Measurements from ENCODE around the gene CMIP. TPM values are rescaled to one million over a fixed set of nuclear protein-coding genes. Genes with fewer than 3 reads are reported as not detected.
A peak's percentile ranks its signal among the peaks of the same experiment; 100 is the strongest.

Gene CMIP
- total and polyA plus RNA-seq, 10 of the 15 experiments (the other 5 are each of a cell fraction or from before 2014, with no cell fraction given), result 1.2 to 43.2 (median 4.4) TPM

- Histone ChIP-seq H3K27me3 (replicated peaks in 1 of 2; ENCODE audit: control insufficient read depth in 2 of 2, insufficient read depth in 2 of 2, low read length in 1 of 2) (no peaks in the 10 kb centered on the region), H3K4me2 (ENCODE audit: control insufficient read depth, insufficient read depth) (no peak overlapping the region), H3K4me1 (ENCODE audit: control insufficient read depth, insufficient read depth, low read length) (no peaks in the 10 kb centered on the region), H3K4me3 (no peak overlapping the region), H3K79me2 (ENCODE audit: control insufficient read depth, insufficient read depth, low read length) (no peaks in the 10 kb centered on the region; the same call in 1 of the 2 replicates), H4K20me1 (ENCODE audit: control insufficient read depth, insufficient read depth) (0 out of 2 replicates have a peak, but pooled peaks cover 3% of the 10 kb centered on the region), H3K36me3 (ENCODE audit: control insufficient read depth in 2 of 2, insufficient read depth in 2 of 2, low read length in 1 of 2) (peaks cover 0 to 2% of the 10 kb centered on the region in 2 experiments; a peak in 3 of 4 replicates), H3K9me3 (replicated peaks; ENCODE audit: control insufficient read depth, insufficient read depth, low read length) (no peaks in the 10 kb centered on the region), H3K9ac (ENCODE audit: control insufficient read depth, insufficient read depth, low read length) (no peak overlapping the region), H3K27ac (ENCODE audit: control insufficient read depth, insufficient read depth) (no peak overlapping the region), H2AFZ (ENCODE audit: control insufficient read depth, low read depth, low read length) (no peak overlapping the region)
- DNase-seq (ENCODE audit: low read depth, low spot score) (no peak), FAIRE-seq (no peak), ATAC-seq (no peak)
- in situ Hi-C loops (cut with MboI) (no loop called here), intact Hi-C loops (cut with micrococcal nuclease; ENCODE audit: unreplicated experiment) (no loop called here)
- TF ChIP-seq HDAC6 (IDR thresholded peaks at IDR 0.05; ENCODE audit: unreplicated experiment) (no peak), GATAD2B (conservative IDR thresholded peaks at IDR 0.05; ENCODE audit: low read depth) (no peak)
- WGBS (ENCODE audit: insufficient coverage, insufficient replicate concordance, low lambda C conversion rate, missing lambda C conversion rate), result 86% methylated on average over 12 of the region's 12 CpGs
- no TSS peak for BruUV-seq (replicated peaks)
- ChIA-PET CTCF (no interaction called here), POLR2A (no interaction called here), RAD21 (ENCODE audit: unreplicated experiment) (no interaction called here), SMC1A (ENCODE audit: uncharacterized antibody, unreplicated experiment) (no interaction called here)
Observed at GRCh38 chr16:81587626-81588160, 143.1 kb downstream of the CMIP start.

- intact Hi-C loops (cut with micrococcal nuclease; ENCODE audit: unreplicated experiment) (no loop called here), in situ Hi-C loops (cut with MboI) (no loop called here)
- RAD21 ChIA-PET (ENCODE audit: unreplicated experiment), result interaction anchor here (0.9 kb wide), 1 partner anchor 107 kb away, joined by 4 read pairs; no protein-coding TSS in a partner anchor
- no peak for FAIRE-seq
- POLR2A ChIA-PET, result no interaction called here
- SMC1A ChIA-PET (ENCODE audit: uncharacterized antibody, unreplicated experiment), result no interaction called here
- Histone ChIP-seq H3K27ac (ENCODE audit: control insufficient read depth, insufficient read depth) (no peak overlapping the region), H3K27me3 (replicated peaks in 1 of 2; ENCODE audit: control insufficient read depth in 2 of 2, insufficient read depth in 2 of 2, low read length in 1 of 2) (no peaks in the 10 kb centered on the region), H3K36me3 (ENCODE audit: control insufficient read depth in 2 of 2, insufficient read depth in 2 of 2, low read length in 1 of 2) (peaks cover 0 to 2% of the 10 kb centered on the region in 2 experiments; a peak in 3 of 4 replicates), H2AFZ (ENCODE audit: control insufficient read depth, low read depth, low read length) (no peak overlapping the region), H3K79me2 (ENCODE audit: control insufficient read depth, insufficient read depth, low read length) (no peaks in the 10 kb centered on the region; the same call in 1 of the 2 replicates), H3K4me2 (ENCODE audit: control insufficient read depth, insufficient read depth) (no peak overlapping the region), H3K4me3 (no peak overlapping the region), H3K9ac (ENCODE audit: control insufficient read depth, insufficient read depth, low read length) (no peak overlapping the region), H4K20me1 (ENCODE audit: control insufficient read depth, insufficient read depth) (0 out of 2 replicates have a peak, but pooled peaks cover 3% of the 10 kb centered on the region), H3K9me3 (replicated peaks; ENCODE audit: control insufficient read depth, insufficient read depth, low read length) (no peaks in the 10 kb centered on the region), H3K4me1 (ENCODE audit: control insufficient read depth, insufficient read depth, low read length) (no peaks in the 10 kb centered on the region)
- no peak for ATAC-seq
- 84% methylated on average over 17 of the region's 17 CpGs for WGBS (ENCODE audit: insufficient coverage, insufficient replicate concordance, low lambda C conversion rate, missing lambda C conversion rate)
- CTCF ChIA-PET, result interaction anchor here (1.0 kb wide), 1 partner anchor 9 kb away, joined by 5 read pairs; no protein-coding TSS in a partner anchor
- BruUV-seq (replicated peaks), result no TSS peak
- TF ChIP-seq RUNX3 (IDR thresholded peaks at IDR 0.05; ENCODE audit: low read length) (0 out of 2 replicates have a peak, but pooled peaks have one; percentile 11), NKRF (conservative IDR thresholded peaks at IDR 0.05) (no peak)
- no peak for DNase-seq (ENCODE audit: low read depth, low spot score)
Observed at GRCh38 chr16:81588326-81589081, 143.9 kb downstream of the CMIP start.

All from GM12878 (cell line).